Measurements from ENCODE around the gene IFT52.
A peak's percentile ranks its signal among the peaks of the same experiment; 100 is the strongest.

The IFT52 gene

DNA sequence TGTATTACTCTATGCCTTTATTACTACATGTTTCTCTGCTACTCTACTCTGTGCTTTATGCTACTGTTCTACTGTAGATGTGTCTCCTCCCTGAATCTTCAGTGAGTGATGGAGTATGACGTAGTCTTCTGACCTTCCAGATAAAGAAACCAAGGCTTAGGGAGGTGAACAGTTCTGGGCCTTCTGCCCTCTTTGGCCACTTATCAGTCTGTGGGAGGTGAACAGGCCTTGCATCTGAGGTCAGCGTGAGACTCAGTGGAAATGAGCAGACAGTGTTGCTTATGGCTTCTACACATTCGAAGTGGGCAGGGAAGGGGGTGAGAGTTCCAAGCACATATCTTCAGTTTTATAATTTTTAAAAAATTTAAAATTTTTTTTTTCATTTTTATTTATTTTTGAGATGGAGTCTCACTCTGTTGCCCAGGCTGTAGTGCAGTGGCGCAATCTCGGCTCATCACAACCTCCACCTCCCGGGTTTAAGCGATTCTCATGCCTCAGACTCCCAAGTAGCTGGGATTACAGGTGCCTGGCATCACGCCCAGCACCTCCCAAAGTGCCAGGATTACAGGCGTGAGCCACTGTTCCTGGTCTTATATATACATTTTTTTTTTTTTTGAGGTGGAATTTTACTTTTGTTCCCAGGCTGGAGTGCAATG is 100.3 kb downstream of the IFT52 start:
- DNase-seq (ENCODE audit: low spot score) = no peak

DNA sequence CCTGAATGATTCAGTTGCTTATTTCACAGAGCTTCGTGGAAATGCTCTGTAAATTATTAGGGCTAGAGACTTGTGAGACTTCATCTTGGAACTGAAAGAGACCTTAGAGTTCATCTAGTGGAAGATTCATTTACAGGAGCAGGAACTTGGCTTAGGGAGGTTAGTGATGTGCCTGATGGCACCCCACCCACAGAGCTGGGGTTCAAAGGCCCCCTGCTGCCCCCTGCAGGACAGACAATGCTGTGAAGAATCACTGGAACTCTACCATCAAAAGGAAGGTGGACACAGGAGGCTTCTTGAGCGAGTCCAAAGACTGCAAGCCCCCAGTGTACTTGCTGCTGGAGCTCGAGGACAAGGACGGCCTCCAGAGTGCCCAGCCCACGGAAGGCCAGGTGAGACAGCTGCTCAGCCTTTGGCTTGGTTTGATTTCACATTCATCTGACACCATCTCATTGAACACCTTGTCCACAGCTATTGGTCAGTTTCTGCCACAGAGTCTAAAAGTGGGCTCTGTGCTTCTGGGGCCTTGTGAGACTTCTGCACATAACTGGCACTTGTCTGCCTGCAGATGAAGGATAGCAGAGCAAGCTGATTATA is 101.3 kb downstream of the IFT52 start:
- peak; percentile 50 for DNase-seq (ENCODE audit: low spot score)

- no peak for DNase-seq (ENCODE audit: low spot score)
Observed at GRCh38 chr20:43694763-43695162, 104.0 kb downstream of the IFT52 start.

DNA sequence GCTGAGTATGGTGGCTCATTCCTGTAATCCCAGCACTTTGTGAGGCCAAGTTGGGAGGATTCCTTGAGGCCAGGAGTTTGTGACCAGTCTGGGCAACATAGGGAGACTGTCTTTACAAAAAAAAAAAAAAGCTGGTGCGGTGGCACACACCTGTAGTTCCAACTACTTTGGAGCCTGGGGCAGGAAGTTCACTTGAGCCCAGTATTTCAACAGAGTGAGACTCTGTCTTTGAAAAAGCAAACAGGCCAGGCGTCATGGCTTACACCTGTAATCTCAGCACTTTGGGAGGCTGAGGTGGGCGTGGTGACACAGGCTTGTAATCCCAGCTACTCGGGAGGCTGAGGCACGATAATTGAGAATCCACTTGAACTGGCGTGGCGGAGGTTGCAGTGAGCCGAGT is 104.8 kb downstream of the IFT52 start:
- no peak for DNase-seq (ENCODE audit: low spot score)

Data from RKO (cell line).